22Rv1 (cell line): Measurements from ENCODE around the gene PTF1A.
"Not testable (repeated sequence)": the region's sequence is repeated elsewhere in the genome, so short reads cannot be mapped to it uniquely, and the experiment has no call there.

ENCODE experiments used
- H3K27ac ChIP-seq: fragments of 450-650 bp; 2 replicates; pipeline ENCODE4 v1.5.1; 2017
- CTCF ChIP-seq: fragments of 450-650 bp; IDR thresholded peaks from 2 replicates; pipeline ENCODE4 v1.5.1; 2017; ENCODE audit warnings: mild to moderate bottlenecking
- ZFX ChIP-seq: fragments of 450-650 bp; IDR thresholded peaks from 2 replicates; pipeline ENCODE4 v1.6.1; 2017; ENCODE audit warnings: antibody characterized with exemption, borderline replicate concordance

PTF1A gene

GRCh38 chr10:23217471-23217870 is 25.4 kb downstream of the PTF1A start:
- TF ChIP-seq CTCF (no peak), ZFX (no peak)
- H3K27ac ChIP-seq: no peak overlapping the region

- no peak overlapping the region for H3K27ac ChIP-seq
- no peak for TF ChIP-seq CTCF
- TF ChIP-seq ZFX: no peak
Measured at GRCh38 chr10:23230582-23230981, 38.5 kb downstream of the PTF1A start.

- no peak overlapping the region for H3K27ac ChIP-seq
- no peak for TF ChIP-seq ZFX
- no peak for TF ChIP-seq CTCF
Measured at GRCh38 chr10:23238015-23238414, 45.9 kb downstream of the PTF1A start.

- not testable (repeated sequence) for H3K27ac ChIP-seq
Measured at GRCh38 chr10:23241779-23242178, 49.7 kb downstream of the PTF1A start.
